Measurements from ENCODE around the gene SLC12A7.

SLC12A7 gene

GRCh38 chr5:1007221-1007680 is 104.6 kb downstream of the SLC12A7 start:
- Histone ChIP-seq H3K36me3 (no peaks in the 10 kb centered on the region), H3K9me3 (no peaks in the 10 kb centered on the region), H3K27me3 (peaks cover 56% of the 10 kb centered on the region), H3K4me3 (ENCODE audit: low read depth, low read length) (no peak overlapping the region), H3K4me1 (peaks cover 9% of the 10 kb centered on the region)
- TF ChIP-seq CTCF (IDR thresholded peaks at IDR 0.05; ENCODE audit: low read depth, low read length) = no peak
- no peak for DNase-seq

GRCh38 chr5:1006656-1007071 is 105.2 kb downstream of the SLC12A7 start:
- Histone ChIP-seq H3K4me3 (ENCODE audit: low read depth, low read length) (no peak overlapping the region), H3K27me3 (peaks cover 56% of the 10 kb centered on the region), H3K36me3 (no peaks in the 10 kb centered on the region), H3K4me1 (peaks cover 9% of the 10 kb centered on the region), H3K9me3 (no peaks in the 10 kb centered on the region)
- DNase-seq = no peak
- no peak for TF ChIP-seq CTCF (IDR thresholded peaks at IDR 0.05; ENCODE audit: low read depth, low read length)

- DNase-seq = no peak
- Histone ChIP-seq H3K27me3 (peaks cover 56% of the 10 kb centered on the region), H3K4me3 (ENCODE audit: low read depth, low read length) (no peak overlapping the region), H3K9me3 (no peaks in the 10 kb centered on the region), H3K4me1 (peaks cover 9% of the 10 kb centered on the region), H3K36me3 (no peaks in the 10 kb centered on the region)
- TF ChIP-seq CTCF (IDR thresholded peaks at IDR 0.05; ENCODE audit: low read depth, low read length) = no peak
These were observed 105.8 kb downstream of the SLC12A7 start for GRCh38 chr5:1005904-1006655.

GRCh38 chr5:1005249-1005851 is 106.5 kb downstream of the SLC12A7 start:
- DNase-seq = no peak
- H3K9me3 ChIP-seq = no peaks in the 10 kb centered on the region
- H3K36me3 ChIP-seq = no peaks in the 10 kb centered on the region
- H3K4me1 ChIP-seq = peaks cover 9% of the 10 kb centered on the region
- no peak for TF ChIP-seq CTCF (IDR thresholded peaks at IDR 0.05; ENCODE audit: low read depth, low read length)
- peak overlapping the region; percentile 58 for H3K4me3 ChIP-seq (ENCODE audit: low read depth, low read length)
- peaks cover 56% of the 10 kb centered on the region for H3K27me3 ChIP-seq

- Histone ChIP-seq H3K4me3 (ENCODE audit: low read depth, low read length) (peak overlapping the region; percentile 58), H3K4me1 (peaks cover 9% of the 10 kb centered on the region), H3K9me3 (no peaks in the 10 kb centered on the region), H3K36me3 (no peaks in the 10 kb centered on the region), H3K27me3 (peaks cover 50% of the 10 kb centered on the region)
- peak; percentile 48 for TF ChIP-seq CTCF (IDR thresholded peaks at IDR 0.05; ENCODE audit: low read depth, low read length)
- peak; percentile 75 for DNase-seq
These were observed 107.2 kb downstream of the SLC12A7 start for GRCh38 chr5:1004461-1005248.

All from BE2C (cell line).